Stimulated activated CD8-positive, alpha-beta memory T cell treated with anti-CD3 and anti-CD28 coated beads, Interleukin-4, amount 100 ng/mL, for 24 hours (primary cell): ENCODE data around the gene DZIP1.
A peak's percentile ranks its signal among the peaks of the same experiment; 100 is the strongest.
"Not testable (repeated sequence)": the region's sequence is repeated elsewhere in the genome, so short reads cannot be mapped to it uniquely, and the experiment has no call there.

Experiments used
- DNase-seq: peaks from one replicate; pipeline ENCODE4 v3.0.0-alpha.2; 2020; ENCODE audit warnings: low read depth

The DZIP1 gene, protein sequence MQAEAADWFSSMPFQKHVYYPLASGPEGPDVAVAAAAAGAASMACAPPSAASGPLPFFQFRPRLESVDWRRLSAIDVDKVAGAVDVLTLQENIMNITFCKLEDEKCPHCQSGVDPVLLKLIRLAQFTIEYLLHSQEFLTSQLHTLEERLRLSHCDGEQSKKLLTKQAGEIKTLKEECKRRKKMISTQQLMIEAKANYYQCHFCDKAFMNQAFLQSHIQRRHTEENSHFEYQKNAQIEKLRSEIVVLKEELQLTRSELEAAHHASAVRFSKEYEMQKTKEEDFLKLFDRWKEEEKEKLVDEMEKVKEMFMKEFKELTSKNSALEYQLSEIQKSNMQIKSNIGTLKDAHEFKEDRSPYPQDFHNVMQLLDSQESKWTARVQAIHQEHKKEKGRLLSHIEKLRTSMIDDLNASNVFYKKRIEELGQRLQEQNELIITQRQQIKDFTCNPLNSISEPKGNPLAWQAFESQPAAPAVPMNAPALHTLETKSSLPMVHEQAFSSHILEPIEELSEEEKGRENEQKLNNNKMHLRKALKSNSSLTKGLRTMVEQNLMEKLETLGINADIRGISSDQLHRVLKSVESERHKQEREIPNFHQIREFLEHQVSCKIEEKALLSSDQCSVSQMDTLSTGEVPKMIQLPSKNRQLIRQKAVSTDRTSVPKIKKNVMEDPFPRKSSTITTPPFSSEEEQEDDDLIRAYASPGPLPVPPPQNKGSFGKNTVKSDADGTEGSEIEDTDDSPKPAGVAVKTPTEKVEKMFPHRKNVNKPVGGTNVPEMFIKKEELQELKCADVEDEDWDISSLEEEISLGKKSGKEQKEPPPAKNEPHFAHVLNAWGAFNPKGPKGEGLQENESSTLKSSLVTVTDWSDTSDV

DNA sequence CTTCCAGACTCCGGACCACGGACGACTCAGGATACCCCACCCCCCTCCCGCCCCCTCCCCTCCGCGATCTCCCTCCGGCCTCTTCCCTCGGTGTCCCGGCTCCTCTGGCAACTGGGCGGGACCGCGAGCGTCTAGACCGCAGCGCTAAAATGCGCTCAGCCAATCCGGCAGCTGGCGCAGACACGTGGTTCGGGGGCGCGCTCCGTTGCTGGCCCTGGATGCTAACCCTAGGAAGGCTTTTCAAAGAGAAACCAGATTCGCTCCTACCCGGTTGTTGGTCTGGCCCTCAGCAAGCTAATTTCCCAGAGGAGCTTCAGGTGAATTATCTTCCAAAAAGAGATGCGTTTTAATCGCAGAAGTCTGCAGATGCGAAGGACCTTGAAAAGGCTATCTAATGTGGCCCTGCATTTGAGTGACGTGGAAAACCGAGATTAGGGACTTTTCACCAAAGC, at the start of gene DZIP1:
TSS of gene DZIP1 (minus strand) at position 106 of the 452 bp plus-strand sequence. CDS start 2,677 bp downstream, outside the sequence.
- no peak for DNase-seq

- not testable (repeated sequence) for DNase-seq
These were observed 46.5 kb upstream of the DZIP1 start for GRCh38 chr13:95690986-95691385.

DNA sequence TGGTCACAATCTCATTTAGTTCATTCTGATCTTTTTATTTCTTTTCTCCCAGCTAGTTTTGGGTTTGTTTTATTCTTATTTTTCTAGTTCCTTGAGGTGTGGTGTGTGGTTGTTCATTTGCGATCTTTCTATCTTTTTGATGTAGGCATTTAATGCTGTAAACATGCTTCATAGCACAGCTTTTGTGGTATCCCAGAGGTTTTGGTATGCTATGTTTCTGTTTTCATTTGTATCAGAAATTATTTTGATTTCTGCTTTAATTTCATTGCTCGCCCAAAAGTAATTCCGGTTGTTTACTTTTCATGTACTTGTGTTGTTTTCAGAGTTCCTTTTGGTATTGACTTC, 45.0 kb upstream of the DZIP1 start:
- DNase-seq = no peak

GRCh38 chr13:95684960-95685359, 40.5 kb upstream of the DZIP1 start:
- not testable (repeated sequence) for DNase-seq

GRCh38 chr13:95684418-95684817, 39.9 kb upstream of the DZIP1 start:
- DNase-seq = no peak

GRCh38 chr13:95679722-95680121, 35.2 kb upstream of the DZIP1 start:
- no peak for DNase-seq

- no peak for DNase-seq
These were observed 34.5 kb upstream of the DZIP1 start for GRCh38 chr13:95678967-95679366.

- peak; percentile 13 for DNase-seq
These were observed 33.2 kb upstream of the DZIP1 start for GRCh38 chr13:95677564-95678266.

GRCh38 chr13:95676762-95677563, 32.5 kb upstream of the DZIP1 start, which contains the start of gene DNAJC3:
TSS of gene DNAJC3 (plus strand) at chr13:95677139. CDS start at chr13:95677256, 117 bp downstream.
- DNase-seq = peak; percentile 97

GRCh38 chr13:95676105-95676761, 31.7 kb upstream of the DZIP1 start:
- no peak for DNase-seq

- DNase-seq = no peak
These were observed 27.1 kb upstream of the DZIP1 start for GRCh38 chr13:95671597-95671996.

DNA sequence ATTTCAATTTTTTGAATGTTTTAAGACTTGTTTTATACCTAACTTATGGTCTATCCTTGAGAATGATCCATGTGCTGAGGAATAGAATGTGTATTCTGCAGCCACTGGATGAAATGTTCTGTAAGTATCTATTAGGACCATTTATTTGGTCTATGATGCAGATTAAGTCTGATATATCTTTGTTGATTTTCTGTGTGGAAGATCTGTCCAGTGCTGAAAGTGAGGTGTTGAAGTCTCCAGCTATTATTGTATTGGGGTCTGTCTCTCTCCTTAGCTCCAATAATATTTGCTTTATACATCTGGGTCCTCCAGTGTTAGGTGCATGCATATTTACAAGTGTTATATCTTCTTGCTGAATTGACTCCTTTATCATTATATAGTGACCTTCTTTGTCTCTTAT, 22.7 kb upstream of the DZIP1 start:
- not testable (repeated sequence) for DNase-seq

GRCh38 chr13:95660981-95661581, 16.6 kb upstream of the DZIP1 start:
- no peak for DNase-seq

- DNase-seq = no peak
These were observed 15.0 kb upstream of the DZIP1 start for GRCh38 chr13:95659500-95659899.

DNA sequence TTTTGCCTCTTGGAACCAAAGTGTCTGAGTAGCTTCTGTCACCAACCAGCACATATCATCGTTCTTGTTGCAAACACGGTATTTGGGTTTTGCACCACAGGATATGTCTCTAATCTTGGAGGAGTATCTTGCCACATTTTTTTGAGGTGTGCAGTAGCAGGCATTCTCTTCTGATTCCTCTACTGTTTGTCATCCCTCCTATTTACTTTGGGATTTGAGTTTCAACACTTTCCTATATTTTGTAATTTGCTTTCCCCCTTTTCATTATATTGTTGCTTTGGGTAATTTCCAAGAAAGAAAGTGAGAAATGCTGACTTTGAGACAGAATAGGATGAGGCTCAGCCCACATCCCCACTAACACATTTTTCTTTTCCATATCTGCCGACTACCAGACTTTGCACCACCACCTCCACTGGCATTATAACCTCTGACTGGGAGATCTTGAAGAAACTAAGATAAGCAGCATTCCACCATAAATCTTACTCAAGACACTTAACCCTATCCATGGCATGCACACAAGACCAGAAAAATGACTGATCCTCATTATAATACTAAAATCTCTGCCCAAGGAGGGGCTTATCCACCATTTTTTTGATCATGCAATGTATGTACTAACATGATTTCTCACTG, 12.0 kb upstream of the DZIP1 start:
- no peak for DNase-seq

GRCh38 chr13:95652821-95653220, 8.3 kb upstream of the DZIP1 start:
- no peak for DNase-seq

DNA sequence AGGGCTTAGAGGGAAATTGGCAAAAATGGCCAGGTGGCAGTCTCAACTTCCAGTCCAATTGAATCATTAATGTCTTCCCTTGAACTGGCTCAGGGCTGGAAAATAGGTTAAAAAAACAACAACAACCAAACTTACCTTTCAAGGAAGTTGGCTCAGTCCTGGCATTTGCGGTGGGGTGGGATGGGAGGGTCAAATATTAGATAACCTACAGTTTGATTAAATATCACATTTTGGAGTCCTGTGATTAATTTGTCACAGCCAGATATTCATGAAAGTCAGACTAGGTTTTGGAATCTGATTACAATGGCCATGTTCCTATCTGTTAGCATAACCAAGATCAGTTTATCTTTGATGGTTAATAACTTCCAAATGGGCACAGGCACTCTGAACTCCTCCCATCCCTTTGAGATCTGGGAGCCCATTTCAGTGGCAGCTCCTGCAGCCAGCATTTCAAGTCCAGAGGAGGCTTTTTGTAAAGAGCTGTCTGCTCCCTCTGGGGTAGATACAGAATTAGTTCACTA, 7.8 kb upstream of the DZIP1 start:
- no peak for DNase-seq

DNA sequence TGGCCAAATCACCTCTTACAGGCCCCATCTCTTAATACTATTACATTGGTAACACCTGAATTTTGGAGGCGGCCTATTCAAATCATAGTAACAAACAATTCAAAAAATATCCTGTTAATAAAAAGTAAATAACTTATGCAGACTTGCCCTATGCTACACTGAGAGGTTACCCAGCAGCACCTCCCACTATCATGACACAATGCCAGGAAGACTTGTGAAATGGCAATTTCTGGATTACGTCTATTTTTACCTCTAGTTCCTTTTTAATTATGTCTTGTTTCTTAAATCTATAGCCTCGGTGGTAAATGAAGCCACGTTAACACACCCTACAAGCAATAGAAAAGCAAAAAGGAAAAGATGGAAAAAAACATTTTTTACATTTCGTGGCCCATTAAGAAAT, 6.2 kb upstream of the DZIP1 start:
- DNase-seq = no peak

DNA sequence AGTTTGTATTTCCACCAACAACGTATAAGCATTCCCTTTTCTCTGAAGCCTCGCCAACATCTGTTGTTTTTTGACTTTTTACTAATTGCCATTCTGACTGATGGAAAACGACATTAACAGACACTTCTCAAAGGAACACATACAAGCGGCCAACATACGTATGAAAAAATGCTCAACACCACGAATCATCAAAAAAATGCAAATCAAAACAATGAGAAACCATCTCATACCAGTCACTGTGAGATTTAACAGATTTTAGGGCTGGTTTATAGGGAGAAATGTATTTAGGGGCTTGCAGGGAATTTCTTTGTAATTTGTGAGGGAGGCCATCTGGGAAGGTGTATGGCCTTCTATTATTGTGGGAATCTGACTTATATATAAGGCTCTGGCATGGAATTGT, 2.8 kb upstream of the DZIP1 start:
- DNase-seq = no peak
